HG02678 (cell line): Measurements from ENCODE around the gene ATP5F1C.

Experiments
- ATAC-seq: cut with Tn5 transposase; IDR thresholded peaks from one replicate; pipeline ENCODE4 v1.9.1; 2021; ENCODE audit warnings: mild to moderate bottlenecking, moderate library complexity; ENCODE audit not compliant: unreplicated experiment

The ATP5F1C gene

GRCh38 chr10:7836571-7836970, 48.6 kb downstream of the ATP5F1C start:
- no peak for ATAC-seq

- no peak for ATAC-seq
Measured at GRCh38 chr10:7846591-7846990, 58.6 kb downstream of the ATP5F1C start.

GRCh38 chr10:7853226-7853842, 65.4 kb downstream of the ATP5F1C start:
- ATAC-seq: no peak

GRCh38 chr10:7853890-7854289, 65.9 kb downstream of the ATP5F1C start:
- no peak for ATAC-seq

- ATAC-seq: no peak
Measured at GRCh38 chr10:7855205-7855604, 67.2 kb downstream of the ATP5F1C start.

GRCh38 chr10:7856678-7857077, 68.7 kb downstream of the ATP5F1C start:
- no peak for ATAC-seq

- no peak for ATAC-seq
Measured at GRCh38 chr10:7857262-7857661, 69.3 kb downstream of the ATP5F1C start.
